Bronchial epithelial cell (primary cell): ENCODE data around the gene FIBCD1. TPM values are rescaled to one million over a fixed set of nuclear protein-coding genes. Genes with fewer than 3 reads are reported as not detected.

Source experiments
- DNase-seq: peaks from one replicate; pipeline ENCODE4 v3.0.0-alpha.2; 2010; ENCODE audit warnings: low read depth
- FAIRE-seq: peaks from 2 replicates; lab custom pipeline; 2011; peaks lifted over from hg19 to GRCh38; lab: Jason Lieb, UNC
- H3K27me3 ChIP-seq: 2 replicates; pipeline ENCODE4 v1.5.1; 2011; ENCODE audit warnings: low read length; ENCODE audit not compliant: control insufficient read depth, insufficient read depth
- H3K36me3 ChIP-seq: 2 replicates; pipeline ENCODE4 v1.5.1; 2011; ENCODE audit warnings: low read length; ENCODE audit not compliant: control insufficient read depth, insufficient read depth
- H3K4me3 ChIP-seq: 2 replicates; pipeline ENCODE4 v1.5.1; 2011; ENCODE audit warnings: mild to moderate bottlenecking, low read depth, low read length, control low read depth
- CTCF ChIP-seq: IDR thresholded peaks from 2 replicates; pipeline ENCODE4 v1.5.1; 2011; ENCODE audit warnings: mild to moderate bottlenecking, moderate library complexity, low read length, control low read depth, inconsistent platforms; ENCODE audit not compliant: insufficient read depth, severe bottlenecking
- total RNA-seq: library from RNA; depleted of rRNA; stranded (reverse); fragments of >200 nt; gene quantifications from 2 replicates; pipeline ENCODE4 v1.2.1, GENCODE V29; 2014

The FIBCD1 gene
- total RNA-seq, 1 donor from 2014 or later: 0.26 TPM

GRCh38 chr9:130927338-130927737 is 11.7 kb downstream of the FIBCD1 start:
- no peak for DNase-seq
- no peak for FAIRE-seq
- TF ChIP-seq CTCF: no peak
- Histone ChIP-seq H3K36me3 (no peaks in the 10 kb centered on the region), H3K27me3 (peaks cover 13% of the 10 kb centered on the region), H3K4me3 (no peak overlapping the region)

GRCh38 chr9:130925050-130925678 is 13.9 kb downstream of the FIBCD1 start:
- FAIRE-seq (no peak), DNase-seq (no peak)
- TF ChIP-seq CTCF: no peak
- Histone ChIP-seq H3K27me3 (peaks cover 16% of the 10 kb centered on the region), H3K4me3 (no peak overlapping the region), H3K36me3 (no peaks in the 10 kb centered on the region)

- DNase-seq (no peak), FAIRE-seq (no peak)
- TF ChIP-seq CTCF: no peak
- Histone ChIP-seq H3K4me3 (no peak overlapping the region), H3K27me3 (peaks cover 17% of the 10 kb centered on the region), H3K36me3 (no peaks in the 10 kb centered on the region)
These were observed 14.6 kb downstream of the FIBCD1 start for GRCh38 chr9:130924448-130924788.

GRCh38 chr9:130923611-130924447 is 15.2 kb downstream of the FIBCD1 start:
- H3K4me3 ChIP-seq: no peak overlapping the region
- FAIRE-seq (no peak), DNase-seq (no peak)
- no peaks in the 10 kb centered on the region for H3K36me3 ChIP-seq
- H3K27me3 ChIP-seq: peaks cover 18% of the 10 kb centered on the region
- TF ChIP-seq CTCF: no peak

GRCh38 chr9:130922893-130923610 is 16.0 kb downstream of the FIBCD1 start:
- Histone ChIP-seq H3K4me3 (no peak overlapping the region), H3K27me3 (peaks cover 21% of the 10 kb centered on the region), H3K36me3 (no peaks in the 10 kb centered on the region)
- DNase-seq (no peak), FAIRE-seq (no peak)
- TF ChIP-seq CTCF: no peak
